Fibroblast of villous mesenchyme (primary cell): ENCODE results near the gene FANCE. TPM values are rescaled to one million over a fixed set of nuclear protein-coding genes. Genes with fewer than 3 reads are reported as not detected.

Source experiments
- DNase-seq: peaks from one replicate; pipeline ENCODE4 v3.0.0-alpha.2; 2010; ENCODE audit warnings: low read depth
- H3K4me3 ChIP-seq: 2 replicates; pipeline ENCODE4 v1.5.1; 2011; ENCODE audit warnings: low read depth, mild to moderate bottlenecking, low read length
- total RNA-seq: library from RNA; depleted of rRNA; stranded (reverse); fragments of >200 nt; gene quantifications from 2 replicates; pipeline ENCODE4 v1.2.3, GENCODE V29; 2012
- TF ChIP-seq, protein P1 (sequence below): IDR thresholded peaks from 2 replicates; pipeline ENCODE4 v1.5.1; 2012; ENCODE audit warnings: low read depth, mild to moderate bottlenecking, low read length; ENCODE audit not compliant: insufficient read depth

FANCE gene
- total RNA-seq, 1 donor = 6.5 TPM

DNA sequence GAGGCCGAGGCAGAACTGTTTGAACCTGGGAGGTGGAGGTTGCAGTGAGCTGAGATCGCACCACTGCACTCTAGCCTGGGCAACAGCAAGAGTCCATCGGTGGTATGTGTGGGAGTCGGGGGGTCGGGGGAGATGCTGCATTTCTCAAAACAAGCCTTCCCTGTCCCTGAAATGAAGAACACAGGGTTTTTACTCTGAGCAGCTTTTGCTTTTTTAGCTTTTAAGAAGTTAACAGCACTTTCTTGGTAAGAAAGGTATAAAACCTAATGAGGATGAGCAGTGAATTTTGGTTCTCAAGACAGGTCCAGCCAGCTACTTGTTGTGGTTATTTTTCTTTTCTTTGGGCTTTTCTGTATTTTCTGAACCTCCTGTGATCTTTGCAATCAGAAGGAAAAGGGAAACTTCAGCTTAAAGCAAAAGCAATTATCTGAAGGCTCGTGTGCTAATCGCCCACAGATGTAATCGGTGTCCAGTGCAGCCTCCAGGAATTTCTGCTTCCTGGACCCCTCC lies 19.8 kb downstream of the FANCE start:
- H3K4me3 ChIP-seq = no peak overlapping the region
- TF ChIP-seq, protein P1, sequence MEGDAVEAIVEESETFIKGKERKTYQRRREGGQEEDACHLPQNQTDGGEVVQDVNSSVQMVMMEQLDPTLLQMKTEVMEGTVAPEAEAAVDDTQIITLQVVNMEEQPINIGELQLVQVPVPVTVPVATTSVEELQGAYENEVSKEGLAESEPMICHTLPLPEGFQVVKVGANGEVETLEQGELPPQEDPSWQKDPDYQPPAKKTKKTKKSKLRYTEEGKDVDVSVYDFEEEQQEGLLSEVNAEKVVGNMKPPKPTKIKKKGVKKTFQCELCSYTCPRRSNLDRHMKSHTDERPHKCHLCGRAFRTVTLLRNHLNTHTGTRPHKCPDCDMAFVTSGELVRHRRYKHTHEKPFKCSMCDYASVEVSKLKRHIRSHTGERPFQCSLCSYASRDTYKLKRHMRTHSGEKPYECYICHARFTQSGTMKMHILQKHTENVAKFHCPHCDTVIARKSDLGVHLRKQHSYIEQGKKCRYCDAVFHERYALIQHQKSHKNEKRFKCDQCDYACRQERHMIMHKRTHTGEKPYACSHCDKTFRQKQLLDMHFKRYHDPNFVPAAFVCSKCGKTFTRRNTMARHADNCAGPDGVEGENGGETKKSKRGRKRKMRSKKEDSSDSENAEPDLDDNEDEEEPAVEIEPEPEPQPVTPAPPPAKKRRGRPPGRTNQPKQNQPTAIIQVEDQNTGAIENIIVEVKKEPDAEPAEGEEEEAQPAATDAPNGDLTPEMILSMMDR = no peak
- peak; percentile 32 for DNase-seq

DNA sequence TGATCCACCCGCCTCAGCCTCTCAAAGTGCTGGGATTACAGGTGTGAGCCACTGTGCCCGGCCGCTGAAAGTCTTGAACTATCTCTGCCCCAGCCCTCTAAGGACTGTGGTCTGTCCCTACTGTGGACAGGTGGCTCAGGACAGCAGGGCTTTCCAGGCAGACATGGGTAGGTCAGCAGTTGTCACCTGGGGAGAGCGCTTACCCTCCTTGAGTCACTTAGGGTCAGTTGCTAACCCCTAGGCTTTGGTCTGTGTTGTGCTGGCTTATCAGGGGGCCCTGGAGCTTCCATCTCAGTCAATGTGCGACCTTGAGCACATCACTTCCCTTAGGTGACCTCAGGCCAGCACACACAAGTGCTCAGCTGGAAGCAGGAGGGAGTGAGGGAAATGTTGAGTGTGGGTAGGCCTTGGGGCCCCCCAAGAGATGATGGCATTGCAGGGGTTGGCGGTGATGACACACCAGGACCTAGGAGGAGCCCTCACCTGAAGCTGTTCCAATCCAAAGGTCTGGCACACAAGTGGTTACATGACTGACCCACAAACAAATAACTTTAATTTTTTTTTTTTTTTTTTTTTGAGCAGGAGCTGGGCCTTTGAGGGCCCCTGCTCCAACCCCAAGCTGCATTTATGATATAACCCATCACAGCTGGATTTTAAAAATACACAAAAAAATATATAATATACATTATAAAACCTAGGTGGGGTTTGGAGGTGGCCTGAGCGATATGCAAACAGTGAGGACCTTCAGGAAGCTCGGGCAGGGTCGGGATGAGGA lies 21.1 kb downstream of the FANCE start:
- no peak for DNase-seq
- TF ChIP-seq, protein P1 = no peak
- no peak overlapping the region for H3K4me3 ChIP-seq

DNA sequence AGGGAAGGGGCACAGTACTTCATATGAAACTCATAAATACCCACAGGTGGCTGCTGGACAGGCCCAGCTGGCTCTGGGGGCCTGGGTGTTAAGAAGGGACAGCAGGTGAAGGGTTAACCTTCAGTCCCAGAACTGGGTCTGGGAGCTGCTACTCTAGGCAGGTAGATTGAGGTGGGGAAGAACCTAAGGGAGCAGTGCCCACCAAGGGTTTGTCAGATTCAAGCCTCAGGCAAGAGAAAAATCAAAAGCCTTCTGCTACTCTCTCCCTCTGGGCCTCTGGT lies 21.7 kb downstream of the FANCE start:
- TF ChIP-seq, protein P1 = no peak

DNA sequence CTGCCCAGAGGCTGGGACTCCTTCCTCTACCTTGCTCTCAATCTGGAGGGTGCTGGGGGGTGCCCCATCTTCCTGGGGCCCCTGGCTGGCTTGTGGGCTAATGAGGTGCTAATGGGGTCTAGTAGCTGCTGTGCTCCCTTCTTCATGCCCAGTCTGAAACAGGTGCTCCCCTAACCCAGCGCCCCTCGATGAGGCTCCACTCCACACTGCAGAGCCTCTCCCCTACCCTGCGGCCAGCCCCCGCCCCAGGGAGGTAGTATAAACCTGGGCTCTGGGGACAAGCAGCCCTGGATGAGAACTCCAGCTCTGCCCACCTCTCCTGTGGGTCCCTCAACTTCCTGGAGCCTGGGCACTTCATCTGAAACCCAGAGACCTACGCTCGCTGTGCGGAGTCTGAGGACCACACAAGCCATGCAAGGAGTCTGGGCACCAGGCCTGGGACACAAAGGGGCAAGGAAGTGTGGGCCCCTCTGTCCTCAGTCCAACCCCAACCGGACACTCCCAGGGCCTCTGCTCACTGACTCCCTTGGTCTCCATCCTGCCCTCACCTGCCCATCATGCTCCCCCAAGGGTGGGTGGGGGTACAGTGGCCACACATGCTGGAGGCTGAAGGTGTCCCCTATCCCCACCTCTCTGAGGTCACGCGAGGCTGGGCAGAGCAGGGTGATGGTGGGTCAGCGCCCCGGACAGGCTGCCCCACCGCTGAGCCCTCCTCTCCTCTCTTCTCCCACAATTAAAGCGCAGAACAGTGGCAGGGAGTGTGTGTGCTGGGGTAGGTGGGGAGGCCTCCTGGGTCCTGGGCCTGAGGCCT lies 22.2 kb downstream of the FANCE start:
- no peak overlapping the region for H3K4me3 ChIP-seq
- no peak for DNase-seq
- TF ChIP-seq, protein P1 = no peak

More for the DNA sequence above, 21.7 kb downstream of the FANCE start:
- no peak overlapping the region for H3K4me3 ChIP-seq
- DNase-seq = no peak

DNA sequence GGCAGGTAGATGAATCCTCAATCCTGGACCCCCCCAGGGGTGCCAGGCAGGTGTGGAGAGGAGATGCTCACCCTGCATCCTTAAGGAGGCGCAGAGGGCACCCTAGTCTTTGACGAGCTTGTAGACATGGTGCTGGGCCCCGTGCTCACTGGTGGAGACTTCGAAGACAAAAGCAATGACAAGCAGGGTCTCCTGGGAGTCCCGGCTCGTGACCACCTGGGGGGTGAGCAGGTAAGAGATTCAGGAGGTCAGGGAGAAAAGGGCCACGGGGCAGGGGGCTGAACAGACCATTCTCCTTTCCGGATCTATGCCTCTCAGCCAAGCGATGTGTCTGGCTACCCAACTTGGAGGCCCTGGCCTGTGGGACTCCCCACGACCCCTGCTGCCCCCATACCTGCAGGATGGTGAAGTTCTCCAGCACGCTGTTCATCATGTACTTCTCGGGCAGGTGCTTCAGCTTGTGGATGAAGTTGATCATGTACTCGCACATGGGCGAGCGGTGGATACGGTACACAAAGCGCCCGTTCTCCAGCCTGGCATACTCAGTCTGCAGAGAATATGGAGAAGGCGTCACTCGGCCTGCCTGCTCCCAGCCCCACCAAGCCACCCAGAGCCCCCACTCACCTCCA lies 22.9 kb downstream of the FANCE start:
- TF ChIP-seq, protein P1 = no peak
- H3K4me3 ChIP-seq = no peak overlapping the region
- DNase-seq = no peak

DNA sequence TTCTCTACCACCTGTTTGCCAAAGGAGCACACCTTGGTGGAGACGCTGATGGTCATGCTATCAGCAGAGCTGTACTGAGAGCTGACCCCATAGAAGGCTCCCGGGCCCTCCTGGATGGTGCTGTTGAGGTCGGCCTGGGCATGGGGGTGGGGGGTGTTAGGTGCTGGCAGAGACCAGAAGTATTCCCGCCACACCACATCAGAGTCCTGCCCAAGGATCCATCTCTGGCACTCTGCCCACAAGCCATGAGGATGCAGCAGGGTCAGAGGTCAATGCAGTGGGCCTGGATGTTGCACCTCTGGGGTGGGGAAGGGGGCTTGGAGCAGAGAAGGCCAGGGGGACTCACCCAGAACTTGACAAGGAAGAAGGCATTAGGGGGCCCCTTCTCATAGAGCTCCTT lies 23.4 kb downstream of the FANCE start:
- DNase-seq = no peak
- no peak overlapping the region for H3K4me3 ChIP-seq
- TF ChIP-seq, protein P1 = no peak
